ENCODE data around the gene EXOC3L4.

EXOC3L4 gene

DNA sequence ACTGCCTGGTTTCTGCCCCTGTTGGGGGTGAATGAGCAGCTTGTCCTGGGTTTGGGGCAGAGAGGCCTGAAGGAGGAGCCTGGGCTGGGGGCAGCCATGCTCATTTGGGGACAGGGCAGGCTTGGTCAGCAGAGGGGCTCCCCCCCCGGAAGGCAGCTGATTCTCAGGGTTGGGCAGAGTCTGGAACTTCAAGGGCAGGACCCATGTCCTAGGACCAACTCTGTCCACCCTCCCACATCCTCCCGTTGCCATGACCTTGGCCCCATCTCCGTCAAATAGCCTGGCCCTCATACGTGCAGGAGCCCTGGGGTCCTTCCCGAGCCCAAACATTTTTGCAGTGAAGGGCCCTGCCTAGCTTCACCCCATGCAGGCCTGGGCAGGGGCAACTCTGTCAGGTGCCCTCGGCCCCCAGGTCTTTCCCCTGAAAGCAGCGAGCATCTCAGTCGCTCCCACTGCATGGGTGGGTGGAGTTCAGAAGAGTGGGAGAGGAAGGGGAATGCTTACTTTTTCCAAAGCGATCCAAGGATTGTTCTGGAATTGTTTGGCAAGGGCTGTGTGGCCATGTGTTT is 61.4 kb downstream of the EXOC3L4 start:
- DNase-seq = no peak

DNA sequence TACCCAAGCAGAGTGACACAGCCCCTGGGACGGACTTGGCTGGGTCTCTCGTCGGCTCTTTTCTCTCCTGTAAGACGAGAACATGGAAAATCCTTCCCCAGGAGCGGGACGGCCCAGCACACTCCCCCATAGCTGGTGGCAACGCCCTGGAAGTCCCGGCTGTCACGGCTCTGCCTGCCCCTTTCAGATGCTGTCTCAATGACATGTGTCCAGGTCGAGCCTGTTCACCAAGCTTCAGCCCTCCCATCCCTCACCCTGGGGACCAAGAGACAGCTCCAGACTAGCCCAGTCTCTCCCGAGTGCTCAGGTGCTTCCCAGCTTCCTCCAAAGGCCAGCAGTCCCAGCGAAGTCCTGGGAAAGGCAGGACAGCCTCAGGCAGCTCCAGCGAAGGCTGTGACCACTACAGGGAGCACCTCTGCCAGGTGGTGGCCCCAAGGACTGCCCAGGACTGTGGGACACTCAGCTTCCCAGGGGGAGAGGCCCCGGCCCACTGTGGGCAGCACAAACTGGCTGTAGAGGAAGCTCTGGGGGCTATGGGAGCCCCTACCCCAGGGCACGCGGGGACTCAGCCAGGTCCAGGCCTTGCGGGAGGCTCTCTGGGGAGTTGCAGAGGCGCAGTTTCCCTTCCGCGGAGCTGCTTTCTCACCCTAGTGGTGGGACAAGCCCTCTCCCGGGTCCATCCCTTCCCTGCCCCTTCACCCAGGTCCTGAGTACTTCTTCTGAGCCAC is 62.3 kb downstream of the EXOC3L4 start:
- DNase-seq = no peak

DNA sequence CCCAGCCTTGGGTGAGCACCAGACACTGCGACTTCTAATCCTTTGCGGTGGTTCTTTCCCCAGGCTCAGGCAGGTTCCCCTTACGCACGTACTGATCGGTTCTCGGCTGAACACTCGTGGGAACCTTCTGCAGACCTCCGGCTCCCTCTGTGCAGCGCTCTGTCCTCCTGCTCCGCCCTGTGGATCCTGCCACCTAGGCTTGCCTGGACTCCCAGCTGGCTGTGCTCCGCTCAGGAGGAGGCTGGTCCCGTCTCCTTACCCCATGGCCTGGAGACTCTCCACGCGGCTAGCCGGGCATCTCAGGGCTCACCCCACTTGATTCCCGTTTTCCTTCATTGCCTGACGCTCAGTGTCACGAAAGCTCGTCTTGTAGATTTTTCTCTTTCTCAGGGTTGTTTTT is 63.4 kb downstream of the EXOC3L4 start:
- DNase-seq = no peak

DNA sequence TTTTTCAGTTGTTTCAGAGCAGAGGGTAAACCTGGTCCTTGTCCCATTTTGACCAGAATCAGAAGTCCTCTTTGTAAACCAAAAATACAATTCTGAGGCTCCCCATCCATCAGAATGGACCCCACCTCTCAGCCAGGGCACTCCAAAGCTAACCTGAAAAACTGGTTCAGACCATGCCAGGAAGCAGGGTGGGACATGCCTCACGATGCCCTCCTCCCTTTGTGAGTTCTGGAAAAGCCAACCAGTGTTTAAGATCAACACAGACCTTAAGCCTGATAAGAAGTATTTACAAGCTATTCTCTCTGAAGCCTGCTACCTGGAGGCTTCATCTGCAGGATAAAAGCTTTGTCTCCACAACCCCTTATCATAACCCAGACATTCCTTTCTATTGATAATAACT is 64.2 kb downstream of the EXOC3L4 start:
- DNase-seq = no peak

Data from stimulated activated naive CD4-positive, alpha-beta T cell (primary cell).